Measurements from ENCODE around the gene C2orf76.

The C2orf76 gene

DNA sequence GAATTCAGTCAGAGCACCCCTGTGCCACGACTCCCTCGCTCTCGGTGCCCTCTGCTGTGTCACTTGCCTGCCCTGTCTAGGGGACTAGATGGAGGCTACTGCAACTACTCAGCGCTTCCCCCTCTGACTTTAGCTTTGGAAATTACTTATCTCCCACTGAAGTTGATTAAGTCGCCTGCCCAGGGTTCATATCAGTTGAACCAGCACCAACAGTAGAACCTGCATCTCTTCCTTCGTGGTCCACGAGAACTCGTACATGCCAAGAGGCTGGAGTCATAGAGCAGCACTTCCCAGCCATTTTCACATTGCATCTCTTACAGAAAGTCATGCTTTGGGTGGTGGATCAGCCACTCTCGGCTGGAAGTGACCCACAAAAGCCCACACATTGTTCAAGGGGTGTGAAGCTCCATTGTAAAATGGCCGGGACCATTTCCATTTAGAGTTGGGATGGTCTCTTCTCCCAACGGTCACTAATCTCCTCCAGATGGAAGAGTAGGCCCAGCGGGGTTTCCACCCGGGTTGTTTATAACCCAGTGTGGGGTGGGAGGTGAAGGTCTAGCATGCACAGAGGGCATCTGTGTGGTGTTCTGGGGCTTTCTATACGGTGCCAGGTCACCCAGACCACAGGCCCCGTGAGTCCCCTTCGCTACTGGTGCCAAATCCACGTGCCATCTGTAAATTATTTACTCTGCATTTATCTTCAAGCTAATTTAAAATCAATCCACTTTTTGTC, 105.0 kb downstream of the C2orf76 start:
- TF ChIP-seq CREB1 (IDR thresholded peaks at IDR 0.05; ENCODE audit: low read depth) (no peak), TEAD4 (IDR thresholded peaks at IDR 0.05) (no peak), MAX (IDR thresholded peaks at IDR 0.05) (no peak), EGR1 (IDR thresholded peaks at IDR 0.05) (no peak), REST (IDR thresholded peaks at IDR 0.05; ENCODE audit: low read depth) (no peak), YY1 (IDR thresholded peaks at IDR 0.05; ENCODE audit: low read depth) (no peak), FOXM1 (IDR thresholded peaks at IDR 0.05; ENCODE audit: borderline replicate concordance, low read depth) (no peak), TCF12 (IDR thresholded peaks at IDR 0.05; ENCODE audit: low read depth) (no peak), RAD21 (IDR thresholded peaks at IDR 0.05; ENCODE audit: low read depth) (no peak), ZBTB7A (IDR thresholded peaks at IDR 0.05; ENCODE audit: low read depth) (no peak), TAF1 (IDR thresholded peaks at IDR 0.05; ENCODE audit: low read depth) (no peak), USF1 (IDR thresholded peaks at IDR 0.05) (no peak), EP300 (IDR thresholded peaks at IDR 0.05; ENCODE audit: borderline replicate concordance) (no peak), CEBPB (IDR thresholded peaks at IDR 0.05) (no peak), NFIC (IDR thresholded peaks at IDR 0.05) (no peak)

DNA sequence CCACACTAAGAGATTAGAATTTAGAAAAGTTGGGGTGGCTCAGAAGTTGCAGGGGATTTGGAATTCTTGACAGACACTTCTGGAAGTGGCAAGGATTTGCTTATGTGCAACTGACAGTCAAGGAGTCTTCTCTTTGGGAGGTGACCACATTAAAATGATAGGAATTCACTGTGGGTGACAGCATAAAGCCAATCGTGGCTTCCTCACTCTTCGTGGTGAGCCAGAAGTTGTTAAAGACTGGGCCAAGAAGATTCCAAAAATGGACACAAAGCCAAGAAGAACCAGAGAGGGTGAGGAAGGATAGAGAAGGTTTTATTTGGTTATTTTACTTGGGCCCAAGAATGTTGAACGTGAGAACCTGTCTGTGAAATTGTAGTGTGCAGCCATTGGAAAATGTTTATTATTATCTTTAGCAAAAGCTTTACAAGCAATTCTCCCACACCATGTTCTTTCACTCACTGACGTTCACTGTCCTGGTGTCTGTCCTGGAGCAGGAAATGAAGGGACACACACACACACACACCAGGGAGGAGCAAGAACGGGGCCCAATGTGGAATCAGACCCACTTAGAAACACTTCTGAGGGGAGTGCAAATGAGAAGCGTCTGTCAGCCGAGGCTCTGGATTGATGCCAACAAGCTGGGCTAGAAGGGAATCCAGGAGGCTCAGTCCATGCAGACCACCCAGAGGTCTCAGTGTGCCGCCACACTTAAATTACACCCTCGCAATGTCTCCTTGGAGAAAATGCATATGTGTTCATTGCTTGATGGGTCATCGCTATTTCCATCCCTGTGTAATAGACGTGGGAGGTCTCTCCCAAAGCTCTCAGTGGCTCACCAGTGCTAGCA, 105.8 kb downstream of the C2orf76 start:
- TF ChIP-seq CREB1 (IDR thresholded peaks at IDR 0.05; ENCODE audit: low read depth) (no peak), ZBTB7A (IDR thresholded peaks at IDR 0.05; ENCODE audit: low read depth) (no peak), TEAD4 (IDR thresholded peaks at IDR 0.05) (no peak), REST (IDR thresholded peaks at IDR 0.05; ENCODE audit: low read depth) (no peak), FOXM1 (IDR thresholded peaks at IDR 0.05; ENCODE audit: borderline replicate concordance, low read depth) (no peak), EP300 (IDR thresholded peaks at IDR 0.05; ENCODE audit: borderline replicate concordance) (no peak), EGR1 (IDR thresholded peaks at IDR 0.05) (no peak), MAX (IDR thresholded peaks at IDR 0.05) (no peak), TCF12 (IDR thresholded peaks at IDR 0.05; ENCODE audit: low read depth) (no peak), RAD21 (IDR thresholded peaks at IDR 0.05; ENCODE audit: low read depth) (no peak), NFIC (IDR thresholded peaks at IDR 0.05) (no peak), CEBPB (IDR thresholded peaks at IDR 0.05) (no peak), USF1 (IDR thresholded peaks at IDR 0.05) (no peak), TAF1 (IDR thresholded peaks at IDR 0.05; ENCODE audit: low read depth) (no peak), YY1 (IDR thresholded peaks at IDR 0.05; ENCODE audit: low read depth) (no peak)

- no peak for TF ChIP-seq EGR1 (IDR thresholded peaks at IDR 0.05)
- TF ChIP-seq REST (IDR thresholded peaks at IDR 0.05; ENCODE audit: low read depth) = no peak
- no peak for TF ChIP-seq MAX (IDR thresholded peaks at IDR 0.05)
- no peak for TF ChIP-seq CREB1 (IDR thresholded peaks at IDR 0.05; ENCODE audit: low read depth)
- no peak for TF ChIP-seq FOXM1 (IDR thresholded peaks at IDR 0.05; ENCODE audit: borderline replicate concordance, low read depth)
- TF ChIP-seq CEBPB (IDR thresholded peaks at IDR 0.05) = no peak
- no peak for TF ChIP-seq USF1 (IDR thresholded peaks at IDR 0.05)
- TF ChIP-seq EP300 (IDR thresholded peaks at IDR 0.05; ENCODE audit: borderline replicate concordance) = no peak
- no peak for TF ChIP-seq TAF1 (IDR thresholded peaks at IDR 0.05; ENCODE audit: low read depth)
- no peak for TF ChIP-seq RAD21 (IDR thresholded peaks at IDR 0.05; ENCODE audit: low read depth)
- no peak for TF ChIP-seq TEAD4 (IDR thresholded peaks at IDR 0.05)
These were observed 107.3 kb downstream of the C2orf76 start for GRCh38 chr2:119259296-119259860.

Data from Ishikawa (cell line).